GM12878 (cell line): ENCODE results near the gene TSPEAR. TPM values are rescaled to one million over a fixed set of nuclear protein-coding genes. Genes with fewer than 3 reads are reported as not detected.

Experiments used
- ATAC-seq: fragments of 200-7000 bp; cut with Tn5 transposase; 3 replicates; pipeline ENCODE4 v1.9.1; 2020; ENCODE audit warnings: mild to moderate bottlenecking, moderate library complexity
- BruUV-seq: library from RNA; stranded (reverse); fragments of 400-500 nt; replicated peaks from 2 replicates; lab custom pipeline; 2021; lab: Mats Ljungman, UMichigan
- CTCF ChIA-PET: fragments of 300-600 bp; sonication (Branson Sonifier 250); formaldehyde crosslinking; extraction: SDS; loops from one replicate; lab custom pipeline; 2021; ENCODE audit warnings: inconsistent platforms; lab: Yijun Ruan, JAX
- POLR2A ChIA-PET: fragments of 350-600 bp; formaldehyde crosslinking; extraction: SDS; loops from one replicate; lab custom pipeline; 2021; ENCODE audit warnings: inconsistent platforms; lab: Charles Lee
- RAD21 ChIA-PET: fragments of 300-600 bp; sonication (Branson Sonifier 250); formaldehyde crosslinking; loops from one replicate; lab custom pipeline; 2023; ENCODE audit warnings: antibody characterized with exemption; ENCODE audit not compliant: unreplicated experiment; lab: Charles Lee
- SMC1A ChIA-PET: fragments of 300-600 bp; sonication (Branson Sonifier 250); formaldehyde crosslinking; loops from one replicate; lab custom pipeline; 2023; ENCODE audit not compliant: unreplicated experiment, uncharacterized antibody; lab: Charles Lee
- DNase-seq: peaks from one replicate; pipeline ENCODE4 v3.0.0-alpha.2; 2011; ENCODE audit warnings: low read depth, low spot score
- FAIRE-seq: peaks from 3 replicates; lab custom pipeline; 2011; peaks lifted over from hg19 to GRCh38; lab: Jason Lieb, UNC
- H2AFZ ChIP-seq: 2 replicates; pipeline ENCODE4 v1.6.0; 2011; ENCODE audit warnings: low read depth, low read length, control low read depth; ENCODE audit not compliant: control insufficient read depth
- H3K27ac ChIP-seq: 2 replicates; pipeline ENCODE4 v1.5.1; 2011; ENCODE audit warnings: control low read depth; ENCODE audit not compliant: control insufficient read depth, insufficient read depth
- H3K27me3 ChIP-seq, 2 experiments: replicated peaks in 1 of 2; 2 replicates each; pipeline versions ENCODE4 v1.6.0 to v1.6.1; 2011; ENCODE audit warnings: low read length in 1 of 2; ENCODE audit not compliant: control insufficient read depth in 2 of 2, insufficient read depth in 2 of 2
- H3K36me3 ChIP-seq, 2 experiments: 2 replicates each; pipeline ENCODE4 v1.5.1; 2011; ENCODE audit warnings: low read length in 1 of 2; ENCODE audit not compliant: control insufficient read depth in 2 of 2, insufficient read depth in 2 of 2
- H3K4me1 ChIP-seq: 2 replicates; pipeline ENCODE4 v1.6.1; 2011; ENCODE audit warnings: mild to moderate bottlenecking, low read length, moderate library complexity, mixed read lengths; ENCODE audit not compliant: control insufficient read depth, insufficient read depth
- H3K4me2 ChIP-seq: 2 replicates; pipeline ENCODE4 v1.6.0; 2011; ENCODE audit warnings: control low read depth; ENCODE audit not compliant: control insufficient read depth, insufficient read depth
- H3K4me3 ChIP-seq: fragments of 200-600 bp; sonication (generic); 2 replicates; pipeline ENCODE4 v1.5.1; 2016
- H3K79me2 ChIP-seq: 2 replicates; pipeline ENCODE4 v1.6.0; 2011; ENCODE audit warnings: low read length; ENCODE audit not compliant: control insufficient read depth, insufficient read depth
- H3K9ac ChIP-seq: 2 replicates; pipeline ENCODE4 v1.8.0; 2011; ENCODE audit warnings: low read length, control low read depth, mixed read lengths; ENCODE audit not compliant: control insufficient read depth, insufficient read depth
- H3K9me3 ChIP-seq: replicated peaks from 3 replicates; pipeline ENCODE4 v1.5.1; 2011; ENCODE audit warnings: mild to moderate bottlenecking, low read length; ENCODE audit not compliant: control insufficient read depth, insufficient read depth
- H4K20me1 ChIP-seq: 2 replicates; pipeline ENCODE4 v1.6.0; 2011; ENCODE audit not compliant: control insufficient read depth, insufficient read depth
- BHLHE40 ChIP-seq, 2 experiments: fragments of 450-650 bp in 1 of 2; IDR thresholded peaks; 2 replicates each; pipeline ENCODE4 v1.6.1; 2011 to 2017; ENCODE audit warnings: low read depth in 2 of 2, borderline replicate concordance in 1 of 2, improper control_type of control experiment in 1 of 2, low read length in 1 of 2, mild to moderate bottlenecking in 1 of 2
- CREM ChIP-seq: IDR thresholded peaks from 2 replicates; pipeline ENCODE4 v1.6.1; 2014; ENCODE audit warnings: antibody characterized with exemption, low read depth
- EZH2 ChIP-seq: IDR thresholded peaks from 2 replicates; pipeline ENCODE4 v1.6.1; 2012; ENCODE audit warnings: low read depth, mild to moderate bottlenecking, control low read depth, inconsistent platforms, low read length, borderline replicate concordance; ENCODE audit not compliant: control insufficient read depth
- HDAC2 ChIP-seq: fragments of 200-600 bp; sonication (generic); IDR thresholded peaks from 2 replicates; pipeline ENCODE4 v1.6.1; 2017
- MEF2B ChIP-seq: fragments of 450-650 bp; IDR thresholded peaks from 2 replicates; pipeline ENCODE4 v1.6.1; 2018; ENCODE audit warnings: mild to moderate bottlenecking, moderate library complexity; ENCODE audit not compliant: partially characterized antibody, poor library complexity, severe bottlenecking
- RUNX3 ChIP-seq: IDR thresholded peaks from 2 replicates; pipeline ENCODE4 v1.6.1; 2012; ENCODE audit warnings: low read length, inconsistent platforms
- SMAD1 ChIP-seq: fragments of 450-650 bp; IDR thresholded peaks from 2 replicates; pipeline ENCODE4 v1.6.1; 2018; ENCODE audit warnings: mild to moderate bottlenecking, low read depth; ENCODE audit not compliant: partially characterized antibody
- SMARCA5 ChIP-seq: fragments of 450-650 bp; IDR thresholded peaks from 2 replicates; pipeline ENCODE4 v1.6.1; 2017; ENCODE audit warnings: mild to moderate bottlenecking
- ZNF207 ChIP-seq: fragments of 450-650 bp; IDR thresholded peaks from 2 replicates; pipeline ENCODE4 v1.6.1; 2014; ENCODE audit warnings: antibody characterized with exemption, mild to moderate bottlenecking, borderline replicate concordance
- ZNF592 ChIP-seq: fragments of 450-650 bp; IDR thresholded peaks from 2 replicates; pipeline ENCODE4 v1.6.1; 2017; ENCODE audit warnings: mild to moderate bottlenecking, moderate library complexity
- ZNF622 ChIP-seq: fragments of 450-650 bp; IDR thresholded peaks from 2 replicates; pipeline ENCODE4 v1.6.1; 2017; ENCODE audit warnings: mild to moderate bottlenecking, inconsistent platforms
- WGBS: methylation state at CpG from one replicate; pipeline ENCODE4 v1.1.6; 2016; ENCODE audit warnings: low lambda C conversion rate; ENCODE audit not compliant: insufficient replicate concordance, insufficient coverage; ENCODE audit errors: missing lambda C conversion rate; 5-methylcytosine and 5-hydroxymethylcytosine counted together
- in situ Hi-C: fragments of 300-500 bp; cut with MboI; formaldehyde crosslinking; loops from 9 replicates; pipeline ENCODE4 v1.14.3; 2018; ENCODE audit warnings: mixed read lengths
- intact Hi-C: fragments of 100-400 bp; cut with micrococcal nuclease; formaldehyde crosslinking; loops from one replicate; pipeline ENCODE4 v1.14.2; 2022; ENCODE audit not compliant: unreplicated experiment
- polyA plus RNA-seq, 11 experiments: library from polyadenylated mRNA; depleted of rRNA in 4 of 11; unstranded in 6 of 11; stranded (reverse) in 5 of 11; fragments of >200 nt; fragmentation: Nextera tagmentation in 4 of 11; fragmentation: Illumina TruSeq in 1 of 11; extraction: Ambion mirVana in 4 of 11; extraction: Trizol in 1 of 11; gene quantifications; 1 replicate in 1 of 11; 2 replicates in 10 of 11; pipeline versions ENCODE4 v1.2.1 to v1.2.3, GENCODE V29; 2011 to 2016; ENCODE audit warnings: inconsistent platforms in 2 of 11, missing spikeins in 2 of 11, low read depth in 1 of 11
- total RNA-seq, 4 experiments: library from RNA; depleted of rRNA in 3 of 4; stranded (reverse); fragments of >200 nt in 3 of 4; fragmentation: Illumina TruSeq in 1 of 4; extraction: Trizol in 1 of 4; gene quantifications; 2 replicates each; pipeline versions ENCODE4 v1.2.1 to v1.2.3, GENCODE V29; 2013 to 2021
- TF ChIP-seq, protein P1 (sequence below): fragments of 450-650 bp; IDR thresholded peaks from 2 replicates; pipeline ENCODE4 v1.6.1; 2017; ENCODE audit warnings: low read depth, mild to moderate bottlenecking, moderate library complexity
- TF ChIP-seq, protein P2 (sequence below): IDR thresholded peaks from 2 replicates; pipeline ENCODE4 v1.6.1; 2012; ENCODE audit warnings: low read depth, low read length, improper control_type of control experiment
- TF ChIP-seq, protein P3 (sequence below): IDR thresholded peaks from 2 replicates; pipeline ENCODE4 v1.6.1; 2011; ENCODE audit warnings: borderline replicate concordance, low read depth, mild to moderate bottlenecking, moderate library complexity, low read length; ENCODE audit not compliant: insufficient read depth, poor library complexity, severe bottlenecking

TSPEAR gene
- total and polyA plus RNA-seq, 10 of the 15 experiments (the other 5 are each of a cell fraction or from before 2014, with no cell fraction given): not detected

DNA sequence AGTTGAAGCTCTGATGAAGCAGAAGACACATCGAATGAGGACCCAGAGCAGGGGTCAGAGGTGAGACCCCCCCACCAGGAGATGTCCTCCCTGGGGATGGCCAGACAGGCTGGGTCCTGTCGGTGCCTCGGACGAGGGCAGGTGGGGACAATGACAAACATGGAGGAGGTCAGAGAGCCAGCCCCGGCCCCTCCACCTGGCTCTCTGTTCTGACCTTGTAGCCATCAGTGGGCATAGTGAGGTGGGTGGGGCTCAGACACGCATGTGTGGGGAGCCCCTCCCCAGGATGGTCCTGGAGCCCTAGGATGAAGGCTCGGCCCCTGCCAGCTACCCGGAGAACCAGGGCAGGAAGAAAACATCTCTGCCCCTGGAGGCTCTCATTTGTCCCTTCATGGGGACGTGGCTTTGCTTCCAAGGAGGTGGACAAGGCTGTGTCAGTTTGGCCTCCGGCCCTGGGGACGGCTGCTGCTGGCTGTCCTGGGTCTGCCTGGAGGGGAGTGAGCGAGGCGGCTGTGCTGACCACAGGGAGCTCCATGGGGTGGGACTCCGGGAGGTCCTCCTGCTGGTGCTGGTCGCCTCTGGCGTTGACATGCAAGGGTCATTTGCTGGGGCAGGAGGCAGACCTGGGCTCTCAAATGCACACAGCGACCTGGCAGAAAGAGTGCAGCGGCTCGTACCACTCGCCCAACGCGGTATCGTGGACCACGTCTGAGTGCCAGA is 121.6 kb downstream of the TSPEAR start (continued):
- TF ChIP-seq ZNF592: no peak
- TF ChIP-seq, protein P1, sequence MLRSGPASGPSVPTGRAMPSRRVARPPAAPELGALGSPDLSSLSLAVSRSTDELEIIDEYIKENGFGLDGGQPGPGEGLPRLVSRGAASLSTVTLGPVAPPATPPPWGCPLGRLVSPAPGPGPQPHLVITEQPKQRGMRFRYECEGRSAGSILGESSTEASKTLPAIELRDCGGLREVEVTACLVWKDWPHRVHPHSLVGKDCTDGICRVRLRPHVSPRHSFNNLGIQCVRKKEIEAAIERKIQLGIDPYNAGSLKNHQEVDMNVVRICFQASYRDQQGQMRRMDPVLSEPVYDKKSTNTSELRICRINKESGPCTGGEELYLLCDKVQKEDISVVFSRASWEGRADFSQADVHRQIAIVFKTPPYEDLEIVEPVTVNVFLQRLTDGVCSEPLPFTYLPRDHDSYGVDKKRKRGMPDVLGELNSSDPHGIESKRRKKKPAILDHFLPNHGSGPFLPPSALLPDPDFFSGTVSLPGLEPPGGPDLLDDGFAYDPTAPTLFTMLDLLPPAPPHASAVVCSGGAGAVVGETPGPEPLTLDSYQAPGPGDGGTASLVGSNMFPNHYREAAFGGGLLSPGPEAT: no peak
- no peak for TF ChIP-seq ZNF622
- no peak for TF ChIP-seq EZH2

- CTCF ChIA-PET: no interaction called here
- H3K9me3 ChIP-seq: no peaks in the 10 kb centered on the region
- H4K20me1 ChIP-seq: no peaks in the 10 kb centered on the region
- ATAC-seq (no peak), FAIRE-seq (no peak), DNase-seq (no peak)
- H3K4me2 ChIP-seq: no peak overlapping the region
- in situ Hi-C loops (no loop called here), intact Hi-C loops (no loop called here)
- POLR2A ChIA-PET: no interaction called here
- SMC1A ChIA-PET: no interaction called here
- no peaks in the 10 kb centered on the region for H3K79me2 ChIP-seq
- 32% methylated on average over 2 of the region's 2 CpGs for WGBS
- H3K27me3 ChIP-seq: no peaks in the 10 kb centered on the region
- H3K36me3 ChIP-seq: no peaks in the 10 kb centered on the region
- no peak overlapping the region for H3K27ac ChIP-seq
- H3K9ac ChIP-seq: no peak overlapping the region
- no peak overlapping the region for H3K4me3 ChIP-seq
- RAD21 ChIA-PET: no interaction called here
- H3K4me1 ChIP-seq: no peaks in the 10 kb centered on the region
- no TSS peak for BruUV-seq
- H2AFZ ChIP-seq: no peak overlapping the region
- TF ChIP-seq BHLHE40 (IDR thresholded peaks at IDR 0.05; ENCODE audit: borderline replicate concordance in 1 of 2, low read depth in 2 of 2, low read length in 1 of 2) (no peak), ZNF622 (no peak), HDAC2 (no peak), SMAD1 (no peak), RUNX3 (no peak), ZNF207 (no peak), MEF2B (no peak), CREM (no peak), SMARCA5 (no peak)
- TF ChIP-seq, protein P2, sequence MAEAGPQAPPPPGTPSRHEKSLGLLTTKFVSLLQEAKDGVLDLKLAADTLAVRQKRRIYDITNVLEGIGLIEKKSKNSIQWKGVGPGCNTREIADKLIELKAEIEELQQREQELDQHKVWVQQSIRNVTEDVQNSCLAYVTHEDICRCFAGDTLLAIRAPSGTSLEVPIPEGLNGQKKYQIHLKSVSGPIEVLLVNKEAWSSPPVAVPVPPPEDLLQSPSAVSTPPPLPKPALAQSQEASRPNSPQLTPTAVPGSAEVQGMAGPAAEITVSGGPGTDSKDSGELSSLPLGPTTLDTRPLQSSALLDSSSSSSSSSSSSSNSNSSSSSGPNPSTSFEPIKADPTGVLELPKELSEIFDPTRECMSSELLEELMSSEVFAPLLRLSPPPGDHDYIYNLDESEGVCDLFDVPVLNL: no peak
- TF ChIP-seq, protein P3, sequence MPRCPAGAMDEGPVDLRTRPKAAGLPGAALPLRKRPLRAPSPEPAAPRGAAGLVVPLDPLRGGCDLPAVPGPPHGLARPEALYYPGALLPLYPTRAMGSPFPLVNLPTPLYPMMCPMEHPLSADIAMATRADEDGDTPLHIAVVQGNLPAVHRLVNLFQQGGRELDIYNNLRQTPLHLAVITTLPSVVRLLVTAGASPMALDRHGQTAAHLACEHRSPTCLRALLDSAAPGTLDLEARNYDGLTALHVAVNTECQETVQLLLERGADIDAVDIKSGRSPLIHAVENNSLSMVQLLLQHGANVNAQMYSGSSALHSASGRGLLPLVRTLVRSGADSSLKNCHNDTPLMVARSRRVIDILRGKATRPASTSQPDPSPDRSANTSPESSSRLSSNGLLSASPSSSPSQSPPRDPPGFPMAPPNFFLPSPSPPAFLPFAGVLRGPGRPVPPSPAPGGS: no peak
These were observed 122.3 kb downstream of the TSPEAR start for GRCh38 chr21:44589094-44589493.
